ENCODE results near the gene DDX52. TPM values are rescaled to one million over a fixed set of nuclear protein-coding genes. Genes with fewer than 3 reads are reported as not detected.
A peak's percentile ranks its signal among the peaks of the same experiment; 100 is the strongest.
"Not testable (repeated sequence)": the region's sequence is repeated elsewhere in the genome, so short reads cannot be mapped to it uniquely, and the experiment has no call there.

Gene DDX52
- total and polyA plus RNA-seq, 4 donors = 8.8 to 28.9 (median 14.2) TPM

DNA sequence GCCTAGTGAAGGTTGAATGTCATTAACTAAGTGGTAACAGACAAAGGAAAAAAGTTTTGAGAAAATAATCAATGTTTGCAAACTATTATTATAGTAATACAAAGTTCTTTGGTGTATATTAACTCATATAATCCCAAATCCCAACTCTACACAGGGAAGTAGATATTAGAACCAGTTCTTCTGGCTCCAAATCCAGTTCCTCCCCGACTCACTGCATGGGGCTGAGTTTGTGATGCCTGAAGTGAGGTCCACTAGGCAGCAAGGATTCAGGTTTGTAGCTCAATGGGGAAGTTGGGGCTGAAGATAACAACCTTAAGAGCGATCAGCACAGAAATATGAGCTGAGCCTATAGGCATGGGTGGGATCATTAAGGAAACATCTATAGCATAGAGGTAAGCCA lies 28.4 kb downstream of the DDX52 start:
- DNase-seq (no peak), ATAC-seq (ENCODE audit: insufficient read depth, low FRiP score) (no peak)
- H3K9me3 ChIP-seq (ENCODE audit: control insufficient read depth in 4 of 4, insufficient read depth in 3 of 4, low read length in 3 of 4) = no peaks in the 10 kb centered on the region
- H3K4me1 ChIP-seq (ENCODE audit: control insufficient read depth in 5 of 5, insufficient read depth in 5 of 5, low read length in 5 of 5) = no peaks in the 10 kb centered on the region
- no peaks in the 10 kb centered on the region for H3K27me3 ChIP-seq (ENCODE audit: control insufficient read depth in 3 of 3, insufficient read depth in 3 of 3, low read length in 2 of 3)
- no peak overlapping the region for H3K9ac ChIP-seq (ENCODE audit: insufficient read depth in 1 of 2, low read length in 2 of 2)
- TF ChIP-seq, protein P1, sequence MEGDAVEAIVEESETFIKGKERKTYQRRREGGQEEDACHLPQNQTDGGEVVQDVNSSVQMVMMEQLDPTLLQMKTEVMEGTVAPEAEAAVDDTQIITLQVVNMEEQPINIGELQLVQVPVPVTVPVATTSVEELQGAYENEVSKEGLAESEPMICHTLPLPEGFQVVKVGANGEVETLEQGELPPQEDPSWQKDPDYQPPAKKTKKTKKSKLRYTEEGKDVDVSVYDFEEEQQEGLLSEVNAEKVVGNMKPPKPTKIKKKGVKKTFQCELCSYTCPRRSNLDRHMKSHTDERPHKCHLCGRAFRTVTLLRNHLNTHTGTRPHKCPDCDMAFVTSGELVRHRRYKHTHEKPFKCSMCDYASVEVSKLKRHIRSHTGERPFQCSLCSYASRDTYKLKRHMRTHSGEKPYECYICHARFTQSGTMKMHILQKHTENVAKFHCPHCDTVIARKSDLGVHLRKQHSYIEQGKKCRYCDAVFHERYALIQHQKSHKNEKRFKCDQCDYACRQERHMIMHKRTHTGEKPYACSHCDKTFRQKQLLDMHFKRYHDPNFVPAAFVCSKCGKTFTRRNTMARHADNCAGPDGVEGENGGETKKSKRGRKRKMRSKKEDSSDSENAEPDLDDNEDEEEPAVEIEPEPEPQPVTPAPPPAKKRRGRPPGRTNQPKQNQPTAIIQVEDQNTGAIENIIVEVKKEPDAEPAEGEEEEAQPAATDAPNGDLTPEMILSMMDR (IDR thresholded peaks at IDR 0.05; ENCODE audit: control extremely low read depth, extremely low read depth) = no peak
- WGBS, 2 donors = 96 to 98% methylated on average over 2 of the region's 2 CpGs
- H3K36me3 ChIP-seq (ENCODE audit: control insufficient read depth in 4 of 4, insufficient read depth in 4 of 4, low read length in 4 of 4) = peaks cover 8 to 27% (median 20%) of the 10 kb centered on the region in 4 donors
- H3K4me3 ChIP-seq = no peak overlapping the region
- no peak overlapping the region for H3K27ac ChIP-seq (ENCODE audit: low read depth in 1 of 2, low read length in 1 of 2)

DNA sequence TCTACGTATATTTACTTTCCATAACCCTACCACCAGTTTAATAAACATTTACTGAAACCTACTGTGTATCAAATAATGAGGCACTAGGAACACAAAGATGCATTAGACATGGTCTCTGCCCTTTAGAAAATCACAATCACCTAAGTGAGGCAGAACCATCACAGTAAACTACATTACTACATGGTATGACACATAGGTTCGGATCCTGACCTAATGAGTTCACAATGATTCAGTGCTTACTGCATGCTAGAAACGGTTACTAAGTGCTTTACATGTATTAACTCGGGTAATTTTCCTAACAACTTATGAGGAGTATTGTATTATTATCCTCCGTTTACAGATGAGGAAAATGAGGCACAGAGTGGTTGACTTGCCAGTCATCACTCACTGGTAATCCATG lies 28.9 kb downstream of the DDX52 start:
- peaks cover 8 to 24% (median 18%) of the 10 kb centered on the region in 4 donors for H3K36me3 ChIP-seq (ENCODE audit: control insufficient read depth in 4 of 4, insufficient read depth in 4 of 4, low read length in 4 of 4)
- TF ChIP-seq, protein P1 (IDR thresholded peaks at IDR 0.05; ENCODE audit: control extremely low read depth, extremely low read depth) = no peak

DNA sequence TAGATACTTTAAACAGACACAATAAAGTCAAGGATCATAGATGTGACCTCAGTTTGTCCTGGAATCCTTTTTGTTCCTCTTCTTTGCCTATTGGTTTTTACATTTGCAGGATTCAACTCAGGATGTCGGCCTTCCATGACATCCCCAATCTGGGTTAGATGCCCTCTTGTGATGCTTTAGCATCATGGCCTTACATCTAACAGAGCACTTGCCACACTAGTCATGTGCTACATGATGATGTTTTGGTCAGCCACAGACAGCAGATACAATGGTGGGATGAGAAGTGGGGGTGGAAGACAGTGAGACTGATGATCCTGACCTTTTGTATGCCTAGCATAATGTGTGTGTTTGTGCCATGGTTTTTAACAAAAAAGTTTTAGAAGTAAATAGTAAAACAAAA lies 32.3 kb downstream of the DDX52 start:
- peaks cover 0 to 14% (median 4%) of the 10 kb centered on the region in 5 donors for H3K4me1 ChIP-seq (ENCODE audit: control insufficient read depth in 5 of 5, insufficient read depth in 5 of 5, low read length in 5 of 5)
- H3K9ac ChIP-seq (ENCODE audit: insufficient read depth in 1 of 2, low read length in 2 of 2) = no peak overlapping the region
- 95 to 97% methylated on average over 1 of the region's 1 CpG for WGBS, 2 donors
- H3K36me3 ChIP-seq (ENCODE audit: control insufficient read depth in 4 of 4, insufficient read depth in 4 of 4, low read length in 4 of 4) = peaks cover 0 to 16% (median 10%) of the 10 kb centered on the region in 4 donors
- ATAC-seq (ENCODE audit: insufficient read depth, low FRiP score) (no peak), DNase-seq (no peak)
- H3K27me3 ChIP-seq (ENCODE audit: control insufficient read depth in 3 of 3, insufficient read depth in 3 of 3, low read length in 2 of 3) = no peaks in the 10 kb centered on the region
- TF ChIP-seq, protein P1 (IDR thresholded peaks at IDR 0.05; ENCODE audit: control extremely low read depth, extremely low read depth) = no peak
- no peak overlapping the region for H3K27ac ChIP-seq (ENCODE audit: low read depth in 1 of 2, low read length in 1 of 2)
- H3K9me3 ChIP-seq (ENCODE audit: control insufficient read depth in 4 of 4, insufficient read depth in 3 of 4, low read length in 3 of 4) = peaks cover 0 to 1% (median 0%) of the 10 kb centered on the region in 4 donors
- H3K4me3 ChIP-seq = no peak overlapping the region

More for the DNA sequence above, 28.9 kb downstream of the DDX52 start:
- no peaks in the 10 kb centered on the region for H3K9me3 ChIP-seq (ENCODE audit: control insufficient read depth in 4 of 4, insufficient read depth in 3 of 4, low read length in 3 of 4)
- H3K9ac ChIP-seq (ENCODE audit: insufficient read depth in 1 of 2, low read length in 2 of 2) = no peak overlapping the region
- H3K27ac ChIP-seq (ENCODE audit: low read depth in 1 of 2, low read length in 1 of 2) = no peak overlapping the region
- ATAC-seq (ENCODE audit: insufficient read depth, low FRiP score) (no peak), DNase-seq (no peak)
- no peaks in the 10 kb centered on the region for H3K4me1 ChIP-seq (ENCODE audit: control insufficient read depth in 5 of 5, insufficient read depth in 5 of 5, low read length in 5 of 5)
- 93 to 96% methylated on average over 5 of the region's 5 CpGs for WGBS, 2 donors
- H3K27me3 ChIP-seq (ENCODE audit: control insufficient read depth in 3 of 3, insufficient read depth in 3 of 3, low read length in 2 of 3) = no peaks in the 10 kb centered on the region
- no peak overlapping the region for H3K4me3 ChIP-seq

DNA sequence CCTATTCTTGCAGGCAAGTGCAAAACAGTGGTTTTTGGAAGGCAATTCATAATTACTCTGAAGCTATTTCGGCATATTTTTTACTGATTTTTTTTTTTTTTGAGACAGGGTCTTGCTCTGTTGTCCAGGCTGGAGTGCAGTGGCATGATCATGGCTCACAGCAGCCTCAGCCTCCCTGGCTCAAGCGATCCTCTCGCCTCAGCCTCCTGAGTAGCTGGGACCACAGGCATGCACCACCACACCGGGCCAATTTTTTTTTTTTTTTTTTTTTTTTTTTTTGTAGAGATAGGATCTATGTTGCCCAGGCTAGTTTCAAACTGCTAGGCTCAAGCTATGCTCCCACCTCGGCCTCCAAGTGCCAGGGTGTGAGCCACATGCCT lies 33.2 kb downstream of the DDX52 start:
- DNase-seq; H3K27me3 ChIP-seq (ENCODE audit: control insufficient read depth in 3 of 3, insufficient read depth in 3 of 3, low read length in 2 of 3); H3K9me3 ChIP-seq (ENCODE audit: control insufficient read depth in 4 of 4, insufficient read depth in 3 of 4, low read length in 3 of 4); ATAC-seq (ENCODE audit: insufficient read depth, low FRiP score); H3K4me3 ChIP-seq: not testable (repeated sequence)
- H3K36me3 ChIP-seq (ENCODE audit: control insufficient read depth in 4 of 4, insufficient read depth in 4 of 4, low read length in 4 of 4) = peaks cover 0 to 16% (median 9%) of the 10 kb centered on the region in 4 donors
- H3K4me1 ChIP-seq (ENCODE audit: control insufficient read depth in 5 of 5, insufficient read depth in 5 of 5, low read length in 5 of 5) = peaks cover 0 to 14% (median 7%) of the 10 kb centered on the region in 5 donors
- H3K9ac ChIP-seq (ENCODE audit: insufficient read depth in 1 of 2, low read length in 2 of 2) = peak overlapping the region in 1 of 2 donors; percentile 84
- 89 to 94% methylated on average over 5 of the region's 5 CpGs for whole genome bisulfite sequencing, 2 donors
- H3K27ac ChIP-seq (ENCODE audit: low read depth in 1 of 2, low read length in 1 of 2) = peak overlapping the region in 1 of 2 donors; percentile 84
